ENCODE measurements around the gene RPUSD2.

The RPUSD2 gene

GRCh38 chr15:40623361-40623760 is 54.3 kb downstream of the RPUSD2 start:
- no peak for DNase-seq

Measured in MV-4-11 (cell line).